EH (cell line): Measurements from ENCODE around the gene GOLGA7B.

ENCODE experiments used
- DNase-seq: peaks from one replicate; pipeline ENCODE4 v3.0.0-alpha.2; 2015; ENCODE audit warnings: low read depth

GOLGA7B gene

GRCh38 chr10:97895915-97896314 is 46.3 kb downstream of the GOLGA7B start:
- DNase-seq, result no peak

DNA sequence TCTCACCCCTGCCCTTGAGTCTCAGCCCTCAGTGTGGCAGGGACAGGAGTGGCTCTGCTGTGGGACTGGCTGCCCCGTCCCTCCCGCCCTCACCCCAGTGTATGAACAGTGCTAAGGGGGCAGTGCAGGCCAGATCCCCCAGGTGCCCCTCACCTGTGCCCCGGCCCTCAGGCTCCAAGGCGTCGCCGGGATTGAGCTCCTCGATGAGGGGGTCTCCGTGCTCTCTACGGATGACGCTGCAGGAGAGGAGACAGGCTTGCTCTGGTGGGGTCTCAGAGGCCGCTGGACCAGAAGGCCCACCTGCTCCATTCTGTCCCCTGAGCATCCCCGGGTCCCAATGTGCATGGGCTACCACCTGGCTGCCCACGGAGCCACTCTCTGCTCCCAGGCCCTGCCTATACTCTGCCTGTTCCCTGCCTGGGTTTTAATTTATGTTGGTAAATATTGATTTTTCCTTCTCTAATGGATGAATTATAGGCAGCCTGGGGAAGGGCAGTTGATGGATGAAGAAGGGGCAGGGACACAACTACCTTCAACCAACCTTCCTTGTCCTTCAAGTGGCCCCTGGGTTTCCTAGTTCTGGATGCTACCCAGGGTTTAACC is 47.2 kb downstream of the GOLGA7B start:
- DNase-seq, result no peak

DNA sequence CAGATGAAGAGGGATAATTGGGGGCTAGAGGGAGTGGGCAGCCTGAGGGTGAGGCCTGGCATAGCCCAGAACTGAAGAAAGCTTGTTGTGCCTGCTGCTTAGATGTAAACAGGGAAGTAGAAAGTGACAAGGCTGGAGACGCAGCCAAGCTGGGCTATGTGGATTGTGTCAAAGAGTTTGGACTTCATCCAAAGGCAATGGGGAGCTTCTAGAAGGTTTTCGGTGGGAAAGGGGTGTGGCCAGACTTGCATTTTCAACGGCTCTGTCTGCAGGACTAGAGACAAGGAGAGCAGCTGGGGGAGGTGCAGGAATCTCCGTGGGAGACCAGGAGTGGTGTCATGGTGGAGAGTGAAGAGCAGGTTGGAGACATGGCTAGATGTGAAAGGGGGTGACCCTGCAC is 48.8 kb downstream of the GOLGA7B start:
- no peak for DNase-seq

GRCh38 chr10:97901381-97901780 is 51.7 kb downstream of the GOLGA7B start:
- no peak for DNase-seq

DNA sequence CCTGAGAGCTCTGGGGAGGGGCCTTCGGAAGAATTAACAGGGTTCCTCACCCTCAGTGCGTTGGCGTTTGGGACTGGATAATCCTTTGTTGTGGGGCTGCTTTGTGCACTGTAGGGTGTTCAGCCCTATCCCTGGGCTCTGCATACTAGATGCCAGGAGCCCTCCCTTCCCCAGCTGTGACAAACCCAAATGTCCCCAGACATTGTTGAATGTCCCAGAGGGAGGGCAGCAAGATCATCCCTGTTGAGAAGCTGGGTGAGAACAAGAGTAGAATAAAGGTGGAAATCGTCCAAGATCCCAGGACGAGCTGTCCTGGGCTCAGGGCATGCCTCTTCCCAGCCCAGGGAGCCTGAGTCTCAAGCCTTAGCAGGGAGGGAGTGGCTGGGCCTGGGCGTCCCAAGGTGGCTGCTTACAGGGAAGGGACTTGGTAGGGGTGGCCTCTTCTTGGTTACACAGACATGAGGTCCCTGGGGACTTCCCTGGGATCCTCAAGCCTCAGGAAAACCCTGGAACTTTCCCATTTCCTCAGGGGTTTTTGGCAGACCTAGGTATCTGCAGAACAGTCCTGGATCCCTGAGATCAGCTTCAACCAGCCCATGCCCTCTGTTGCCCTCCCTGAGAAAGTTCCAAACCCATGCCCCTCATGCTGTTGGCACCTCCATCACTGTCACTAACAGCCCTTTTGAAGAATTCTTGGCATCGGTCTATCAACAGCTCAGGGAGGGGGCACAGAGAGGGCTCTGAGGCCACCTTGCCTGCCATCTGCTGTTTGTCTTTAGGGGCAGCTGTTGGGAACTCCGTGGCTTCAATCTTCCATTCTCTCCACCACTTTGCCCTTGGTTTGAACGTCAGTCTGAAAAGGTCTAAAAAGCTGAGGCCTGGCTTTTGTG is 53.7 kb downstream of the GOLGA7B start:
- no peak for DNase-seq

DNA sequence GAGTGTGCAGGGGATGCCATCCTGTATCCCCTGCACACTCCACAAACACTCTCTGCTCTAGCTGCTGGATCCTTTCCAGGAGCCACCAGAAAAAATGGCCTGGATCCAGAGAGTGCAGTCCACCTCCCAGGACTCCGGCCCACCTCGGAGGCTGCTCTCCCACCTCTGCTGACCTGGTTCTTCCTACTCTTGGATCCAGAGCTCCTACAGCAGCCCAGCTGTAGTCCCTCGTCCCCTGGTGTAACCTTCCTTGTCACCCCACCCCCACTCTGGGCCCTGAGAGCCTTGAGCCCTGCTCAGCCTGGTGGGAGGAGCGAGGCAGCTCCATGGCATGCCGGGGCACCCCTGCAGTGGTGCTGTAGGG is 54.4 kb downstream of the GOLGA7B start:
- DNase-seq, result no peak

DNA sequence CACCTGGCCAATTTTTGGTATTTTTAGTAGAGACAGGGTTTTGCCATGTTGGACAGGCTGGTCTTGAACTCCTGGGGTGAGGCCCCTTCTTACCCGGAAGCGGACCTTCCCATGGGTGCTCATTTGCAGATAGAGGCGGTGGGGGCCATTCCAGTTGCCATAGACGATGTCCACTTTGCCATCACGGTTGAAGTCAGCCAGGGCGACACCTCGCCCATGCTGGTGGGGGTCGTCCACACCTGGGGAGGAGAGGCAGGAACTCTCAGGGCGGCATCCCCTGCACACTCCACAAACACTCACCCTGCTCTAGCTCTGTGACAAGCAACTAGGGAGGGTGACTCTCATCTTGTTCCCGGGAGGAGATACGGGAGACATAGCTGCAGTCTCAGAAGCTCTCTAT is 54.9 kb downstream of the GOLGA7B start:
- DNase-seq, result no peak

DNA sequence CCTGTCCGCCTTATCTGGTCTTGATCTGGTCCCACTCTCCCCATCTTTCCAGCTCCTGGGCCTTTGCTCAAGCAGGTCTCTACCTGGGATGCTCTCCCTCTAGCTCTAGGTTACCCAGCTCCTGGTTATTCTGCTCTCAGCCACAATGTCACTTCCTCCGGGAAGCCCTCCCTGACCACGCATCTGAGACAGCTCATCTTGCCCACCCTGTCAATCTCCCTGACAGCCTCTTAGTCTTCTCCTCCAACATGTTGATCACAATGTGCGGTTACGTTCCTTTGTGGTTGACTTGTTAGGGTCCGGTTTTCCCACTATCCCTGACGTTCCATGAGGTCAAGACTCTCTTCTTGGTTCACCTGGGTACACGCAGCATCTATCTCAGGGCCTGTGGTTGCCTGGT is 55.6 kb downstream of the GOLGA7B start:
- DNase-seq, result no peak

GRCh38 chr10:97907211-97907610 is 57.6 kb downstream of the GOLGA7B start:
- DNase-seq, result no peak

DNA sequence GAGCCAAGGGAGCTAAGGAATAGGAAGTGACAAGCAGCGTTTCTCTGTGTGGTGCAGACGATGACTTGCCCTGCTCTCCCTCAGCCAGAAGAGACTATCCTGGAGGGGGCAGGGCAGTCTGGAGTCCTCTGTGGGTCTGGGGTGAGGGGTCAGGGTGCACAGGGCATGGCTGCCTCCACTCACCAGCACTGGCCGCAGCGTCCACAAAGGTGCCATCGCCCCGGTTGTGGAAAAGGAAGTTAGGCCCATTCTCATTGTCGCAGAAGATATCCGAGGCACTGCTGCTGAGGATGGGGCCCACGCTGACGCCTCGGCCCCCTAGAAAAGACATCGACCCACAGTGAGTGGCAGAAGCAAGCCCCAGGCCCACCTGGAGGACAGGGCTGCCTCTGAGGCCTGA is 58.2 kb downstream of the GOLGA7B start:
- DNase-seq, result no peak

- no peak for DNase-seq
Measured at GRCh38 chr10:97910661-97911060, 61.0 kb downstream of the GOLGA7B start.

- no peak for DNase-seq
Measured at GRCh38 chr10:97911217-97911616, 61.6 kb downstream of the GOLGA7B start.

DNA sequence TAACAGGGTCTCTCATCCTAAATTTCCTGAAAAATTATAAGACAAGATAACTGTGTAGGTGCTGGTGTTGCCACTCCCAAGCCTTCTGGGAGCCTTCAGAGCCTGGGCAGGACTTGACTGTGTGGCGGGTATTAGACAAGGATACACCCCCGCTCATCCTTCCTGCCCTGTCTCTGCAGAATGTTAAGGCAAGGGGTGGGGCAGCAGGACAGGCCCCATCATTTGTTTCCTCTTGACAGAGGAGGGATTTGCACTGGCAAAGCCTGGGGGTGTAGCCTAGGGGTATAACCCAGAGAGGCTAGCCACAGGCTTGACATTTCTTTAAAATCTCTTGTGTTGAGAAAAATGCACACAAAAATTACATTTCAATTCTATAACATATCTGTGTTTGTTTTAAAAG is 63.5 kb downstream of the GOLGA7B start:
- no peak for DNase-seq

DNA sequence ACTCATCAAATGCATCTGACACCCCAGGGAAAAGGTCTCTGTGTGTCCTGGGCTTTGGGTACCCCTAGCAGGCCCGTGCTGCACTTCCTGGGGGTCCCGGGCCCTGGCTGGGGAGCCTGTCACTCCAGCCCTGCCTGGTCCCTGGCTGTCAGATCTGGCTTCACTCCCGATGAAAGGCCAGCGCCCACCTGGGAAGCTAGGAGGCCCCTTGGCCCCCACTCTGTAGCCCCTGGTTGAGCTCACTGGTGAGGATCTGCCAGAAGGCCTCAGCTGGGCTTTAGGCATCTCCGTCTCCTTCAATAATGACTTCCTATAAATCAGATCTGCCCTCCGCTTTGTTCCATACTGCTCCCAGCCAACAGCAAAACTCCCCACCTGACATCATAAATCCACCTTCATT is 64.0 kb downstream of the GOLGA7B start:
- no peak for DNase-seq

DNA sequence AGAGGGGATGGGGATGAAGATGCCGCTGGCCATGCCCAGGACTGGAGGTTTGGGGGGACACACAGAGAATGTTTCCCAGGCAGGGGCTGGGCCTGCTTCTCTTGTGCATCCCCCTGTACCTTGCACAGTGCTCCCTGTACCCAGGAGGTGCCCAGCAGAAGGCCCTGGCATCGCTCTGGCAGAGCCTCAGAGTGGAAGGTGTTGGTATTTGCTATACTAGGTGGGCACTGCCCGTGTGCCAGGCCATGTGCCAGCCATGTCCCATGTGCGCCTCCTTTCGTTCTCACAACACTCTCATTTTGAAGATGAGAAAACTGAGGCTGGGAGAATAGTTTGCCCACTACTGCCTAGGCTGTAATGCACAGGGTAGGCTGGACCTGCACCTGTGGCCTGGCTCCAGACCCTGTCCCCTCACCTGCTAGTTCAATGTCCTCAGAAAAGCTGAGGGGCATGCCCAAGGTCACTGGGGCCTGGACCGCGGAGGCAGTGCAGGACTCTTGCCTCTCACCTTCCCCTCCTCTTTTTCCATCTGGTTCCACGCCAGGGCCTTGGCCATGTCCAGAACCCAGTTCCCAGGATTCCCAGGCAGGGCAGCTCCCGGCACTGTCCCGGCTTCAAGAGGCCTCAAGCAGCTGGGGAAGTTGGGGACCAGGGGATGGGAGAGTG is 64.7 kb downstream of the GOLGA7B start:
- DNase-seq, result no peak

- DNase-seq, result peak; percentile 61
Measured at GRCh38 chr10:97914837-97915211, 65.2 kb downstream of the GOLGA7B start.

DNA sequence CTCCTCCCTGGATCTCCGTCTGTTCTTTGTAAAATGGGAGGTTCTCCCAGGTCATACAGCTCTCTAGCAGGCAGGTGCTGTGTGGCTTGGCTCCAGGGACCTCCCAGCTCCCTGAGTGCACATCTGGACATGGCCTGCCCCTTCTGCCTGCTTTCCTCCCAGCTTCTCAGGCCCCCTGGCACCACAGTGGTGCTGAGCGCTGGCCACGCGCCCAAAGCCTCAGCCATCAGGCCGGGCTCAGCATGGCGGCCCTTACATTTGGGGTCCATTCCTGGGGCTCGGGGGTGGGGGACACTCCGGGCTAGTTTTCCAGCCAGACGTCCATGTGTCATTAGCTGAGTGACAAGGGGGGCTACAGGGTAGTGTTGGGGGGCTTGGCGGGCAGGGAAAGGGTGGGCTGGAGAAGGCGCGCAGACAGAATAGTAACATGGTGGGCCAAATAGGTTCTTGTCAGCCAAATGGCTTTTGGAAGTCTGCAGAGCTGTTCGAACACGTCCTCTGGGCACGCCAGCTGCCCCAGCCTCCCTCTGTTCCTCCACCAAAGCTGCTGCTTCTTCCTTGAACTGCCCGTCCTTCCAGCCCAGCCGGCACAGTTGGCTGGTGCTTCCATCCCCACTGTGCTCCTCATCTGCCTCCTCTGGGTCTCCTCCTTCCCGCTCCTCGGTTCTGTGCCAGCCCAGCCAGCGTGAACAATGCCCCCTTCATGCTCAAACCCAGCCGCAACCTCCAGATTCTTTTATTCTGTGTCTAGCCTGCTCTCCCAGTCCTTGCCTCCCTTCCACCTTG is 65.9 kb downstream of the GOLGA7B start:
- no peak for DNase-seq

DNA sequence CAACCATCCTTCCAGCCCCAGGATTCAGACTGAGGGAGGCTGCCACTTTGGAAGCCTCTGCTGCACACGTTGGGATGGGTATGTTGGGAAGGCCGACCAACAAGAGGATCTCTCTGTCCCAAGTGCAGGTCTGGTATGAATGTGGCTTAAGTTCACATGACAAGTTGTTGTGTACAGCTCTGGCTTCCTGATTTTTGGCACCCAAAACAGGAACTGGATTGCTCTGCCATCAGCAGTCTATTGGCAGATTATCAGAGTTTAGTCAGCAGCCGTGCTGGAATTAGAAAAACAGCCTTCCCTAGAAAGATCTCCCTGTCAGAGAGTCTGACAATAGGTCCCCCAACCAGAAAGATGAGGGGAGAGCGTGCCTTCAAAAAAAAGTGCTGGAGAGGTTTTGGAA is 66.9 kb downstream of the GOLGA7B start:
- DNase-seq, result no peak

GRCh38 chr10:97919012-97919411 is 69.4 kb downstream of the GOLGA7B start:
- no peak for DNase-seq

DNA sequence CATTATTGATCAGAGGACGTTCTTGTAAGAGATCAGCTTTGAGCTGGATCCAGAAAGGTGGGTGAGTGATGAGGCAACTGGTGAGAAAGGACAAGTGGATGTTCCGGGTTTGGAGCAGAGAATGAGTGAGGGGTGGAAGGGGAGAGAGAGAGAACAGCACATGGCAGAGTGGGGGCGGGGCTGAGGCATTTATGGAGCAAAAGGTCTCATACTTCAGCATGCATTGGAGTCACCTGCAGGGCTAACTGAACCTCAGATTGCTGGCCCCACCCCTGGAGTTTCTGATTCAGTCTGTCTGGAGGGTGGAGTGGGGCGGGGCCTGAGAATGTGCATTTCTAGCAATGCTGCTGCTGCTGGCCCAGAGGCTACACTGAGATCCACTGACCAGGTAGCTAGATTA is 71.2 kb downstream of the GOLGA7B start:
- no peak for DNase-seq
